Measurements from ENCODE around the gene TBC1D1. TPM values are rescaled to one million over a fixed set of nuclear protein-coding genes. Genes with fewer than 3 reads are reported as not detected.

TBC1D1 gene
- total and polyA plus RNA-seq, 2 of the 8 experiments (the other 6 are each of a cell fraction or from before 2014, with no cell fraction given), result 96.9 to 162 TPM

GRCh38 chr4:37951461-37952352, 60.8 kb downstream of the TBC1D1 start:
- no peaks in the 10 kb centered on the region for H3K4me1 ChIP-seq (replicated peaks in 1 of 4; ENCODE audit: control insufficient read depth in 3 of 4, insufficient read depth in 4 of 4, low read length in 3 of 4)
- no peak for FAIRE-seq
- TF ChIP-seq CTCF (IDR thresholded peaks at IDR 0.05; ENCODE audit: control extremely low read depth in 1 of 3, insufficient read depth in 1 of 3, low read depth in 1 of 3, low read length in 3 of 3) (no peak), CBX8 (IDR thresholded peaks at IDR 0.05; ENCODE audit: borderline replicate concordance, low read depth, low read length) (no peak), RAD21 (IDR thresholded peaks at IDR 0.05 in 1 of 2, conservative IDR thresholded peaks at IDR 0.05 in 1 of 2; ENCODE audit: low read depth in 2 of 2, low read length in 2 of 2) (no peak), HDAC6 (IDR thresholded peaks at IDR 0.05; ENCODE audit: low read depth, low read length) (no peak), CHD1 (IDR thresholded peaks at IDR 0.05; ENCODE audit: low read depth, low read length) (no peak), TAF7 (optimal IDR thresholded peaks at IDR 0.05; ENCODE audit: borderline replicate concordance, low read depth, low read length) (no peak), CHD2 (IDR thresholded peaks at IDR 0.05; ENCODE audit: low read length) (no peak), YY1 (IDR thresholded peaks at IDR 0.05; ENCODE audit: low read depth, low read length) (no peak), ATF3 (IDR thresholded peaks at IDR 0.05; ENCODE audit: insufficient read depth, low read depth, low read length) (no peak)

More at GRCh38 chr4:37951461-37952352, 60.8 kb downstream of the TBC1D1 start:
- Histone ChIP-seq H3K23me2 (ENCODE audit: low read depth, low read length) (no peaks in the 10 kb centered on the region), H4K5ac (ENCODE audit: insufficient read length, low read depth, low read length) (no peak overlapping the region), H2AK5ac (ENCODE audit: low read depth, low read length) (no peak overlapping the region), H3K4me2 (ENCODE audit: insufficient read depth in 1 of 2, low read depth in 2 of 2, low read length in 2 of 2) (no peak overlapping the region), H2BK12ac (ENCODE audit: low read depth, low read length) (no peak overlapping the region), H3K79me1 (ENCODE audit: low read depth, low read length) (no peaks in the 10 kb centered on the region), H2BK15ac (ENCODE audit: low read length) (no peak overlapping the region), H4K8ac (ENCODE audit: extremely low read depth, insufficient read depth, low read length) (no peak overlapping the region), H3K27me3 (replicated peaks in 1 of 4; ENCODE audit: control insufficient read depth in 3 of 4, extremely low read depth in 1 of 4, insufficient read depth in 3 of 4, low read length in 3 of 4) (no peaks in the 10 kb centered on the region), H3K27ac (ENCODE audit: low read depth, low read length) (no peak overlapping the region), H2BK5ac (ENCODE audit: low read depth, low read length) (no peak overlapping the region), H3K9ac (replicated peaks in 1 of 4; ENCODE audit: extremely low read depth in 1 of 4, low read depth in 3 of 4, low read length in 3 of 4) (no peak overlapping the region), H3K9me3 (ENCODE audit: insufficient read depth in 2 of 2, low read depth in 1 of 2, low read length in 1 of 2) (no peaks in the 10 kb centered on the region), H3K36me3 (ENCODE audit: control insufficient read depth in 2 of 4, insufficient read depth in 4 of 4, low read length in 3 of 4) (no peaks in the 10 kb centered on the region), H3K79me2 (ENCODE audit: control insufficient read depth in 1 of 2, insufficient read depth in 2 of 2, low read length in 2 of 2) (no peaks in the 10 kb centered on the region), H4K91ac (replicated peaks; ENCODE audit: insufficient read length, low read length) (no peak overlapping the region), H4K20me1 (replicated peaks in 1 of 2; ENCODE audit: control insufficient read depth in 1 of 2, insufficient read depth in 2 of 2, low read length in 2 of 2) (no peaks in the 10 kb centered on the region), H3K14ac (ENCODE audit: insufficient read length) (no peak overlapping the region), H2AFZ (ENCODE audit: low read length) (no peak overlapping the region), H2BK120ac (replicated peaks; ENCODE audit: low read depth, low read length) (no peak overlapping the region), H3K4ac (replicated peaks; ENCODE audit: insufficient read length, low read depth, low read length) (no peak overlapping the region), H3K23ac (ENCODE audit: insufficient read length) (no peak overlapping the region), H3K4me3 (ENCODE audit: extremely low read depth in 1 of 4, insufficient read depth in 2 of 4, low read depth in 3 of 4, low read length in 4 of 4) (no peak overlapping the region), H3K56ac (replicated peaks; ENCODE audit: insufficient read length, low read depth, low read length) (no peak overlapping the region), H3K18ac (ENCODE audit: extremely low read depth, low read length) (no peak overlapping the region), H2BK20ac (ENCODE audit: low read length) (no peak overlapping the region)
- WGBS, 2 experiments (ENCODE audit: extremely low coverage in 1 of 2, insufficient coverage in 1 of 2, insufficient read length in 1 of 2, insufficient replicate concordance in 2 of 2, low coverage in 1 of 2, low lambda C conversion rate in 2 of 2, missing lambda C conversion rate in 1 of 2), result 90% methylated on average over 10 of the region's 10 CpGs; no CpG with 5 or more reads in 1 of the 2 experiments
- POLR2A ChIA-PET (ENCODE audit: partially characterized antibody), result interaction anchor here (1.1 kb wide), 1 partner anchor 92 kb away, joined by 3 read pairs; no protein-coding TSS in a partner anchor
- CTCF ChIA-PET (ENCODE audit: partially characterized antibody), result no interaction called here
- no peak for DNase-seq (ENCODE audit: low read depth in 1 of 2, low spot score in 2 of 2)
